Measurements from ENCODE around the gene SYT10.

Gene SYT10

GRCh38 chr12:33439587-33440011 is at the start of gene SYT10:
SYT10 (minus strand) TSS chr12:33439819; CDS start chr12:33439522, 297 bp downstream.
- intact Hi-C loops (cut with DNase I; ENCODE audit: low total_unique reads): no loop called here
- H3K27ac ChIP-seq: no peak within 1 kb of the TSS
- H3K4me1 ChIP-seq: peaks cover 0 to 17% (median 11%) of the 10 kb centered on the region in 4 donors
- DNase-seq: no peak
- peak within 1 kb of the TSS; percentile 45 to 56 for H3K4me3 ChIP-seq
- no peaks in the 10 kb centered on the region for H3K9me3 ChIP-seq
- H3K27me3 ChIP-seq: peaks cover 0 to 21% of the 10 kb centered on the region in 2 donors
- no peak for TF ChIP-seq CTCF (IDR thresholded peaks at IDR 0.05)
- no peaks in the 10 kb centered on the region for H3K36me3 ChIP-seq

- Histone ChIP-seq H3K36me3 (no peaks in the 10 kb centered on the region), H3K27ac (no peak overlapping the region), H3K27me3 (no peaks in the 10 kb centered on the region), H3K4me3 (no peak overlapping the region), H3K4me1 (no peaks in the 10 kb centered on the region), H3K9me3 (no peaks in the 10 kb centered on the region)
- TF ChIP-seq CTCF (IDR thresholded peaks at IDR 0.05): no peak
- intact Hi-C loops (cut with DNase I; ENCODE audit: low total_unique reads): no loop called here
- DNase-seq: no peak
Measured at GRCh38 chr12:33488036-33488435, 48.4 kb upstream of the SYT10 start.

GRCh38 chr12:33486058-33486457 is 46.4 kb upstream of the SYT10 start:
- H3K9me3 ChIP-seq: no peaks in the 10 kb centered on the region
- H3K27me3 ChIP-seq: no peaks in the 10 kb centered on the region
- no peak for TF ChIP-seq CTCF (IDR thresholded peaks at IDR 0.05)
- H3K27ac ChIP-seq: no peak overlapping the region
- DNase-seq: no peak
- intact Hi-C loops (cut with DNase I; ENCODE audit: low total_unique reads): no loop called here
- H3K4me3 ChIP-seq: no peak overlapping the region
- H3K4me1 ChIP-seq: no peaks in the 10 kb centered on the region
- no peaks in the 10 kb centered on the region for H3K36me3 ChIP-seq

- no peak for DNase-seq
- intact Hi-C loops (cut with DNase I; ENCODE audit: low total_unique reads): no loop called here
- Histone ChIP-seq H3K27ac (no peak overlapping the region), H3K4me3 (no peak overlapping the region), H3K4me1 (no peaks in the 10 kb centered on the region), H3K9me3 (no peaks in the 10 kb centered on the region), H3K27me3 (no peaks in the 10 kb centered on the region), H3K36me3 (no peaks in the 10 kb centered on the region)
- no peak for TF ChIP-seq CTCF (IDR thresholded peaks at IDR 0.05)
Measured at GRCh38 chr12:33484161-33484560, 44.5 kb upstream of the SYT10 start.

GRCh38 chr12:33480366-33480765 is 40.7 kb upstream of the SYT10 start:
- no peaks in the 10 kb centered on the region for H3K4me1 ChIP-seq
- H3K4me3 ChIP-seq: no peak overlapping the region
- intact Hi-C loops (cut with DNase I; ENCODE audit: low total_unique reads): no loop called here
- H3K9me3 ChIP-seq: no peaks in the 10 kb centered on the region
- DNase-seq: no peak
- H3K27me3 ChIP-seq: no peaks in the 10 kb centered on the region
- no peak for TF ChIP-seq CTCF (IDR thresholded peaks at IDR 0.05)
- no peak overlapping the region for H3K27ac ChIP-seq
- H3K36me3 ChIP-seq: no peaks in the 10 kb centered on the region

GRCh38 chr12:33476058-33476457 is 36.4 kb upstream of the SYT10 start:
- TF ChIP-seq CTCF (IDR thresholded peaks at IDR 0.05): no peak
- Histone ChIP-seq H3K36me3 (no peaks in the 10 kb centered on the region), H3K4me1 (no peaks in the 10 kb centered on the region), H3K4me3 (no peak overlapping the region), H3K27me3 (no peaks in the 10 kb centered on the region), H3K9me3 (no peaks in the 10 kb centered on the region), H3K27ac (no peak overlapping the region)
- DNase-seq: no peak
- intact Hi-C loops (cut with DNase I; ENCODE audit: low total_unique reads): no loop called here
